AG09319 (cell line): Measurements from ENCODE around the gene GPR158.
"Not testable (repeated sequence)": the region's sequence is repeated elsewhere in the genome, so short reads cannot be mapped to it uniquely, and the experiment has no call there.

ENCODE experiments used
- DNase-seq: peaks from one replicate; pipeline ENCODE4 v3.0.0-alpha.2; 2010; ENCODE audit warnings: low read depth; ENCODE audit errors: extremely low read depth
- CTCF ChIP-seq: IDR thresholded peaks from 2 replicates; pipeline ENCODE4 v1.5.1; 2011; ENCODE audit warnings: low read depth, mild to moderate bottlenecking, inconsistent platforms, low read length, moderate library complexity

GPR158 gene

GRCh38 chr10:25162391-25162790 is 12.4 kb upstream of the GPR158 start:
- no peak for DNase-seq
- TF ChIP-seq CTCF = no peak

- not testable (repeated sequence) for DNase-seq
Observed at GRCh38 chr10:25163464-25163863, 11.3 kb upstream of the GPR158 start.

- no peak for TF ChIP-seq CTCF
- no peak for DNase-seq
Observed at GRCh38 chr10:25169740-25170139, 5.1 kb upstream of the GPR158 start.

GRCh38 chr10:25170627-25171026 is 4.2 kb upstream of the GPR158 start:
- DNase-seq = no peak
- TF ChIP-seq CTCF = no peak

- no peak for TF ChIP-seq CTCF
- DNase-seq = no peak
Observed at GRCh38 chr10:25175527-25176420, 973 bp downstream of the GPR158 start.

GRCh38 chr10:25176421-25176968 is 1.7 kb downstream of the GPR158 start:
- DNase-seq = no peak
- TF ChIP-seq CTCF = no peak

GRCh38 chr10:25177093-25177753 is 2.4 kb downstream of the GPR158 start:
- DNase-seq = no peak
- no peak for TF ChIP-seq CTCF
